CD4-positive, alpha-beta T cell treated with Interleukin-2 at 100 ng/mL for 4 hours (primary cell): ENCODE results near the gene CD80.
"Not testable (repeated sequence)": the region's sequence is repeated elsewhere in the genome, so short reads cannot be mapped to it uniquely, and the experiment has no call there.

ENCODE experiments used
- DNase-seq: peaks from one replicate; pipeline ENCODE4 v3.0.0-alpha.2; 2020; ENCODE audit warnings: low spot score

The CD80 gene, protein sequence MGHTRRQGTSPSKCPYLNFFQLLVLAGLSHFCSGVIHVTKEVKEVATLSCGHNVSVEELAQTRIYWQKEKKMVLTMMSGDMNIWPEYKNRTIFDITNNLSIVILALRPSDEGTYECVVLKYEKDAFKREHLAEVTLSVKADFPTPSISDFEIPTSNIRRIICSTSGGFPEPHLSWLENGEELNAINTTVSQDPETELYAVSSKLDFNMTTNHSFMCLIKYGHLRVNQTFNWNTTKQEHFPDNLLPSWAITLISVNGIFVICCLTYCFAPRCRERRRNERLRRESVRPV

DNA sequence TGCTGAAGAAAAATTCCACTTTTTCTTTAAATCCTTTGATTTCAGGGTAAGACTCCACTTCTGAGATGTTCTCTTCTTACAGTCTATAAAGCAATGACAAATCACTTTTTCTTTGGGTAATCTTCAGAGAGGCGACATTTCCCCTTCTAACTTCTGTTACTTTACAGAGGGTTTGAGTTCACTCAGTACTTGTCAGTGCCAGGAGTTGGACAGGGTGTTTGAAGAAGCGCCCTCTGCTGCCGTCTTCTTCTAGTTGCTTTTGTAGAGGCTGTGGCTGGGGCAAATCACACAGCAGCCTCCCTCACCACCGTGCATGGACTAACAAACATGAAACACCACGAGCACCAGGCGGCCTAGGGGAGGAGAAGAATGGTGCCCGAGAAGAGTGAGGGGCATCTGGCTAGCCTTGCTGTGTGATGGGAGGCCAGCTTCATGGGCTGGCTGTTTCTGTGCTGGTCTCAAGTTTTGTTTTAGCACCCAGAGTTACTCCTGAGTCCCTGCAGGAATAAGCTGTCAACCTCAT lies at the start of gene CD80:
Gene CD80, minus strand, starts transcription at position 174 of the 523 bp plus-strand sequence. CDS start 1,886 bp downstream, outside the sequence.
- DNase-seq, result peak; percentile 70

DNA sequence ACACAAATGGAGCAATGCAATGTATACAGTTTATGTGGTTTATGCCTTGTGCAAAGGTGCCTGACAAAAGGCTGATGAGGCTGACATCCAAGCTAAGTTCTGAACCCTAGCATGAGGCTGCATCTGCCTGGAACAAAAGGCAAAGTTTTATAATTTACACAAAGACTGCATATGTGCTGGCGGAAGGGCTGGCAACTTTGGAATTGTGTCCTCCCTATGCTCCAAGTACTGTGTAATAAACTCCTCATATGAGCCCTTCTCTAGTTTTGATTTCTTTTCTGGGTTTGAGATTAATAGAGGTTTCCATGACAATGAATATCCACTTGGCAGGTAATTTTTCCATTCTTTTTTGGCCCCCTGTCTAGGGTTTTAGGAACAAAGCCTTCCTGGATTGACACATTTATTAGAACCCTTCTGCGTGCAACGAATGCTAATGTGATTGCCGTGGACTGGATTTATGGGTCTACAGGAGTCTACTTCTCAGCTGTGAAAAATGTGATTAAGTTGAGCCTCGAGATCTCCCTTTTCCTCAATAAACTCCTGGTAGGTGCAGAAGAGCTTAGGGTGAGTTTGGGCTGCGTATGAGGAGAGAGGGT lies 49.1 kb upstream of the CD80 start:
- DNase-seq, result no peak

DNA sequence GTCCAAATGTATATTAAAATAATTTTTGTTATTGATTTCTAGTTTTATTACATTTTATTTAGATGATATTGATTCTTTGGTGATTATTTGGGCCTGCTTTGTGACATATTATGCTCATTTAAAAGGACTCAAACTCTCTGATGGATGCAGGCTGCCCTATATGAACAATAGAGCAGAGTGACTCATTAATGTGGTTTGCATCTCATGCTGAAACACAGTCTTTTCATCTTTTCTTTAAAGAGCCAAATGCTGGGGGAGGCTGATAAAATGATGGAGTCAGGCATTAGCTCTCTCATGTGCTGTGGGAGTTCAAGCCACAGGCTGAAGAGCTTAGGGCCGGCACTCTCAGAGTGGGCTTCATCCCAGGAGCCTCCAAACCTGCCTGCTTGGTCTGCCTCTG lies 45.5 kb upstream of the CD80 start:
- DNase-seq, result no peak

DNA sequence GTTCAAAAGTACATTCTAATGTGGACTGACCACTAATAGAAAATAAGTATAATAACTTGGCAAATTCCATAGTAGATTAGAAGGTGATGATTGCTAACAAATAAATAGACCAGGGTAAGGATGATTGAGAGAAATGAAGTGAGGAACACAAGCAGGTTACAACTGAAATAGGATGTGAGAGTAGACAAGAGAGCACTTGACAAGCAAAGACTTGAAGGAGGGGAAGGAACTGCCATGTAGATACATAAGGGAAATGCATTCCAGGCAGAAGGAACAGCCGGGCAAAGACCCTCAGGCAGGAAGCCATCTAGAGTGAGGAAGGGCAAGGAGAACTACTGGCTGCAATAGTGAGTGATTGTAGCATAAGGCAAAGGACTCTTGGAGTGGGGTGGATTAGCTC lies 43.3 kb upstream of the CD80 start:
- no peak for DNase-seq

DNA sequence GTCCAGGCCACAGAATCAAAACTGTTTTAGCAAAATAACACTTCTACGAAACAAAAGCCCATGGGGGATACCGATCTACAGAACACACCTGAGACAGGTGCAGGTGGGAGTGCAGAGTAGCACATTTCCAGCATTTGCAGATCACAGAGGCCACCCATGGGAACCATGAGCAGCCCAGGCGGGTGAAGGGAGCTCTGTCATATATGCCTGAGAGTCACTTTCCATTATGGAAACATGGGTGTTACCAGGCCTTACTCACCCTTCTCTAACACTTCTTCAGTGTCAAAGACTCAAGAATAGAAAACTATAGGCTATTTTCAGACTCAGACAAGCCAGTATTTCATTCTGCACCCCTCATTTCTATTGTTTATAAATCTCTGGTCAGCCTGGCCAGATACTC lies 41.7 kb upstream of the CD80 start:
- no peak for DNase-seq

DNA sequence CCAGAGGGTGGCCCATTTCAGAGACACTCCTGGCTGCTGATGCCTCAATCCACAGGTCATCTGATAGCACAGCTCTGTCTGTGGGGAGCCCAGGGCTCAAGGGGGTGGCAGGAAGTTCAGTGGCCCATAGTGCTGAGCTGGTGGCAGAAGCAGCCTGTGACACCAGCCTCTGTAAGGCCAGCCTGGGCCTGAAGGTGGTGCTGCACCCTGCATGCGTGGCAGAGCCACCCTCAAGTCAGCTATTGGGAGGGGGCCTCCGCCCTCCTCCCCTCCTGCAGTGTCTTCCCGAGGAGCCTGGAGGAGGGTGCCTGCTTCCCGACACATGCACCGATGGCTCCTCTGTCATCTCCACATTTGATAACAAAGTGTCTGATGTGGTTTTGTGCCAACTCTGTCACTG lies 41.3 kb upstream of the CD80 start:
- no peak for DNase-seq

DNA sequence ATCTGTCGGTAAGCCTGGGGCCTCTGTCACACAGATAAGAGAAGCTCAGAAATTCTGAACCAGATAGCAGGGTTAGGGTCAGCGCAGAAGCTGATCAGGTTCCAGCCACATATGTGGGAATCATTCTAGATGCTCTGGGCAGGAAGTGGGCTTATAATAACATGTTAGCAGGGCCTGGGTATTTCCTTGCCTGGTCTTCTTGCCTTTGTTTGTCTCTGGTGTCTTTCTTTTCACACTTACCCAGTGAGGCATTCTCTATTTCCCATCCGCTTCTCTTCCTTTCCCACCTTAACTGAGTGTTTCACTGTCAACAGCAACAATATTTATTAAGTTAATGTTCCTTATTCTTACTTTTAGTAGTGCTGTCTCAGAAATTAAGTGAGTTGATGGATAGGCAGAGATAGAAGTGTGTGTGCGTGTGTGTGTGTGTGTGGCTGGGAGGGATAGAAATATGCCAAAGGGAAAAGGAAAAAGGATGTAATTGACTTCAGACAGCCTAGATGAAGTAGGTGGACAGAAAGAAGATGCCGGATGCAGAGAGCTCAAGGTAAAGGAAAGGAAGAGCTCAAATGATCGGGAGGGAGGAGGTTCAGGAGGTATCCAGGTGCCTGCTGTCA lies 40.3 kb upstream of the CD80 start:
- DNase-seq, result no peak

DNA sequence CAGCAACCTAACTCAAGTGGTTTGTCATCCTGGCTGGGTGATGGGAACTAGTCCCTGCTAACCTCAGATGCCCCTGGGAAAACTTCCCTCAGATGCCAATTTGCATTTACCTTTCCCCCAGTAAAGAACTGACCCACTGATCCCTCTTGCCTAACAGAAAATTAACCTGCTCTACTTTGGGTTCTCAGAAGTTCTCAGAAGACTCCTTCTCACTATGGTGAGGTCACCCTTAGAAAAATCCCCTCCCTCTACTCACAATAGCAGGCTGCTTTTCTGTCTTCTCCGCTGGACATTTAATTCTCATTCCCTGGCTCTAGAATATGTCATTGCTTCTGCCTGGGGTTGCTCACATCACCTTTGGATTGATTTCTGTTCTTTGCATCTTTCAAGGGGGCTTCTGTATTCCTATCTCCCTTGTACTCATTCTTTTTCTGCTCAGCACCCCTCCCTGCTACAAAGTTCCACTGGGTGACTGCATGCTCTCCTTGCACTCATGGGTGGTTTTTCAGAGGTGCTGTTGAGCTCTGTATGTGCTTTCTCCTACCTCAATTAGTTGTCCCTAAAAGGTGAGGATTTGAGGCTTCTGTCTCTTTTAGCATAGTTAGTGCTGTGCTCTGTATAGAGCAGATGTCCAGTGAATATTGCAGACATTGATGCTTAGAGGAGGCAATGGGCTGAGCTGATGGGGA lies 39.1 kb upstream of the CD80 start:
- no peak for DNase-seq

DNA sequence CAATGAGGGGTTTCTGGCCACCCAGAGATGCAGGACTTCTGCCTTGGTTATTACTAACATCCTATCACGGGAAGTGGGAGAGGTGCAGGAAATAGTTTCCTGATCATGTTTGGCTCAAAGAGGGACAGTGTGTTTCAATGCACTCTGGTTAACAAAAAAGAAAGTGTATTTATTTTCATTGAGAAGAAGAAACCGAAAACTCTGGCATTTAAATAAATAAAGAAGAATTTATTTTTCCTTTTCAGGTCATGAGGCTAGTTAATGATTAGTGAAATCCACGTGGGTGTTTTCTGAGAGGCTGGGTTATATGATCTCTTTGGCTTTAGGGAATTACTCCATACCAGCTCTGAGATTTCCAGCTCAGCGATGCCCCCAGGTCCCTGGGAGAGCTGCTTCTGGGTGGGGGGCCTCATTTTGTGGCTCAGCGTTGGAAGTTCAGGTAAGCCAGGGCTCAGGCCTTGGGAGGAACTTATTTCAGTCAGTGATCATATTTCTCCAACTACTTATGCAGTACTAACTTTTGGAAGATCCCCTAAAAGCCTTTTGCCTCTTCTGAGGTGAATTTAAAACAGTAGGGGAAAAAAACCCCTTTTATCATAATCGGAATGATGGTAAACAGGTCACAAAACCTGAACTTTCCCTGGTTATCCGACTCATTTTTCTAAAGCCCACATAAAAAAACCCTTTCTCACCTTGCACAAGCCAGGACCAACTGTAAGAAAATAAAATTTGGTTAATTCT lies 38.3 kb upstream of the CD80 start, which contains the start of gene PLA1A:
Gene PLA1A, plus strand, starts transcription at position 338 of the 741 bp plus-strand sequence. Its CDS starts 29 bp downstream, at position 367.
- no peak for DNase-seq

DNA sequence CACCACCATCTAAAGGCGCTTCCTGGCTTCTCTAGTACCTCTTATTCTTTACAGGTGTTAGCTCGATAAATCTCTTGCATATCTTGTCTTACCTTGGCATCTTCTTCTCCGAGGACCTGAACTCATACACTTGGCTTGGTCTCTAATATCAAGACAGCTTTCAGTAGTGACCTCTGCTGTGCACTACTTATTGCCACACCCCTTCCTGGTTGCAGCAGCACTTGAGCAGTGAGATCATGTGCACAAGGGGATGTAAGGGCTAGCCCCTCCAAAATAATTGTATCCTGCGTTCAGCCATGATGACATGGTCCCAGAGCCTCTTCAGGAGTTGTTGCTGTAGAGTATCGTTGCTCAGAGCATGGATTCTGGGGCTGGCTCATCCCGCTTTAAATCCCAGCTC lies 37.0 kb upstream of the CD80 start:
- no peak for DNase-seq

DNA sequence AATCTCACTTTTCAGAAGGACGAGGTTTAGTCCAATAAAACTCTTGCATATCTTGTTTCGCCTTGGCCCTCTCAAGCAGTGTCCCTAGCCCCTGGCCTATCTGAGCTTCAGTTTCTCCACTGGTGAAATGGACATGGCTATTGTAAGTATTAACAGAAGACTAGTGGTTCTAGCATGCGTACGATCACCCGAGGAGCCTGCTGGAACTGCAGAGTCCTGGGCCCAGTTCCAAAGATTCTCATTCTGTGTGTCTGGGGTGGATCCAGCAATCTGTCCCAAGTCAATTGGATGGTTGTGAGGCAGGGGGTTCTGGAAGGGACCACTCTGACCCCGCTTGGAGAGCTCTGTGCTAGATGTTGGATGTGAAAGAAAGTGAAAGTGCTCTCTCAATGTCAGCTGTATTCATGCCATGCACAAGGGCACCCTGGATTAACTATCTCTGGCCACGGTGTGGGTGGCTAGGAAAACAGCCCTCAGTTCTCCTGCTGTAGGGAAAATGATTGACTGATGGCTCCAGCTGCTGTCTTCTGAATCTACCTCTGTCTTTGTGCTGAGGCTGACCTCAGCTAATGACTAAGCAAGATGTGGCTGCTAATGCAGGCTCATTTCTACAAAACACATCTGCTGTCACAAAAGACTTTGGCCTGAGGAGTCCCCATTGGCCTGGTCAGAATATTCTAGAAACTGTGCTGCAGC lies 36.4 kb upstream of the CD80 start:
- no peak for DNase-seq

DNA sequence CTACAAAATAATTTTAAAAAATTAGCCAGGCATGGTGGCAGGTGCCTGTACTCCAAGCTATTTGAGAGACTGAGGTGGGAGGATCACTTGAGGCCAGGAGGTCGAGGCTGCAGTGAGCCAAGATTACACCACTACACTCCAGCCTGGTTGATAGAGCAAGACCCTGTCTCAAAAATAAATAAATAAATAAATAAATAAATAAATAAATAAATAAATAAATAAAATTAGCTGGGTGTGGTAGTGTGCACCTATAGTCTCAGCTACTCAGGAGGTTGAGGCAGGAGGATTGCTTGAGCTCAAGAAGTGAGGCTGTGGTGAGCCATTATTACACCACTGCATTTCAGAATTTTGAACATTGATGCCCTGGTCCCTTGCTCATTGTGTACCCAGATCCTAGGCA lies 35.5 kb upstream of the CD80 start:
- not testable (repeated sequence) for DNase-seq

DNA sequence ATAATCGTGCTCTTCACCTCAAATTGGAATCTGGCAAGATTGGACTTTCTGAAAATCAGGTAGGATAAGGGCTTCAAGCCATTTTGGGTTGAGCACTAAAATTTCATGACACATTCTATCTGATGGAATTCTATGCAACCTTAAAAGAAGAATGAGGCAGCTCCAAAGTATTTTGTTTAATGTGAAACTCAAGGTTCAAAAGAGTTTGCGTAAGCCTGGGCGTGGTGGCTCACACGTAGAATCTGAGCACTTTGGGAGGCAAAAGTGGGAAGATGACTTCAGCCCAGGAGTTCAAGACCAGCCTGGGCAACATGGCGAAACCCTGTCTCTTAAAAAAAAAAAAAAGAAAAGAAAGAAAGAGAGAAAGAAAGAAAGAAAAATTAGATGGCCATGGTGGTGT lies 34.7 kb upstream of the CD80 start:
- DNase-seq, result no peak

DNA sequence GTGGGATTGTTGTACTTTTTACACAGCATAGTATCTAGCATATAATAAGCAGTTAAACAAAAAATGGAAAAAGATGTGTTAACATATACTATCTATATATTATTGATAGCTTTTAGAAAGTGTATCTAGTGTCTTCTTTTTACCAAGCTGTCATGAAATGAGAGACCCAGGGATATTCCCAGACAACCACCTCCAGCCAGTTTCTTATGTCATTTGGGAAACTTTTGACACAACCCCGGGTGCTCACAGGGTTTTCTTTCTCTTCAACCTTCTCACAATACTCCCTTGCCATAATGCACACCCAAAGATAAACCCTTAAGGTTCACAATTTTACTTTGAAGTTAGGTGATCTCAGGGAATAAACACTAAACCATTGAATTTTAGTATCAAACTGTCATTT lies 33.4 kb upstream of the CD80 start:
- DNase-seq, result no peak

DNA sequence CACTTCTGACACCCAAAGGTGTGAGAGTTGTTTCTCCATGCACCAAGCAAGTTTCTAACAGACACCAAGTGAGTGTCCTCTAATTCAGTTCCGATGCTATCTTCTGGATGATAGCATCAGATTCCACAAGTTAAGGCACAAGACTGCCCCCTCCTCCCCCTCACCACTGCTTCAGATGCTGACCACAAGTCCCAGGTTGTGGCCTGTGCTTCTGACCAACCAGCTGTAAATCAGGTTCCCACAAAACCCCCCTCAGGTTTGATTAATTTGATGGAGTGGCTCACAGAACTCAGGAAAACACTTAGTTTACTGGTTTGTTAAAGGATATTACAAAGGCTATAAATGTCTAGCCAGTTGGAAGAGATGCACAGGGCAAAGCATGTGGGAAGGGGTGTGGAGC lies 31.3 kb upstream of the CD80 start:
- no peak for DNase-seq

DNA sequence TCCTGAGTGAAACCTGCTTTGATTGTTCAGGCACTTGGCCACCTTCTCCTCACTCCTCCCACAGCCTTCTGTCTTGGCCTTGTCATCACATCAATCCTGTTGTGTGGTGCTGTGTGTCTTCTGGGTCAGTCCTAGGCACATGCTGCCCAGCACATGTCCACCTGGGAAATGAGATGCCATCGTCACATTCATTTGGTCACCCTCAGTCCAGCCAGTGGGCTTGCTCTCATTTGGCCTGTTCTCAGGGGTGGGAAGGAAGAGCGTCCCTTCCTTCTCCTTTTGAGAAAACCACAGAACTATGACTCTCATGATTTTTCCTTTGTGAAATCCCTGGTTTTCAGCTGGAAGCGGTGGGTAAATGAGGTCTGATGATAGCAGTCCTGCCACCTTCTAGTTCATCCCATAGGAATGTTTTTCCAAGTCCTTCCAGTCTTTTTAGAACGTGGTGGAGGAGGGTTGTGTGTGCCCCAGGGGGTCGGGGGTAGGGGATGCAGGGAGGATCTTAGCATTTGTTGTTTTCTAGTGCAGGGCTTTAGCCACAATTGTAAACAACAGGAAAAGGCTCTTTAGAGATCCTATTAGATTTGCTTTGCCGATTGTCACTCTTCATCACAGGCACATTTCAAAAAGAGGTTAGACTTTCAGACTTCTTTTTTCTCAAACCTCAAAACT lies 29.8 kb upstream of the CD80 start:
- no peak for DNase-seq

DNA sequence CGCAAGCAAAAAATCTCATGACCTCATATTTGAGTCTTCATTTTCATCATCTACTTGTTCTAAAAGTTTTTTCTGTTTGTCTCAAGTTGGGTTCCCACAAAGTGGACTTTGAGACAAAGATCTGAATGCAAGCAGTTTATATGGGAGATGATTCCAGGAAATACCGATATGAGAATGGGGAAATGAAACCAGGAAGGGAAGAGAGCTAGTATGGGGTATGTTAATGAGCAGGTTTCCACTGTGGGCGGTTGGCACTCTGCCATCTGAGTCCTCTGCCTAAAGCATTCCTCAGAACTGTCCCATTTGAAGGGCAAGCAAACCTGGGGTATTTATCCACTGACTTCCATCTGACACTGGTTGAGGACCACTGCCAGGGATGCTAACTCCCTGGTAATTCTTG lies 28.7 kb upstream of the CD80 start:
- DNase-seq, result no peak

DNA sequence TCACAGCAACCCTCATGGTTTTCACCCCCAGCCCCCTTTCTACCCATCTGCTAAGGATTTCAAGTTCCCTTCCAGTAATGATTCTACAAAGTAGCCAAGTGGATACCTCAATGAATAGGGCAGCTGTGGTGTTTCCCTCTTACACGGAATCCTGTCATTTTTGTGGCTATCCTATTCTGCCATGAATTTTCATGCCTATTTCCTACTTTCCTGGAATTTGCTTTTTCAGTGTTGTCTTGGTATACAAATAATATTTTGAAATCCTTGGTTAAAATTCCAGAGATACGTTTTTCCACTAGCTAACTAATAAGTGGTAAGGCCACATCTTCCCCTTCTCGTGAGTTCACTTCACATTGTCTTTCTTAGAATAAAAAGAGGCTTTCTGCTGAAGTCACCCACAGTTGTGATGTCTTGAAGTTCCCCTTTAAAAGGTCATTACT lies 27.3 kb upstream of the CD80 start:
- no peak for DNase-seq

DNA sequence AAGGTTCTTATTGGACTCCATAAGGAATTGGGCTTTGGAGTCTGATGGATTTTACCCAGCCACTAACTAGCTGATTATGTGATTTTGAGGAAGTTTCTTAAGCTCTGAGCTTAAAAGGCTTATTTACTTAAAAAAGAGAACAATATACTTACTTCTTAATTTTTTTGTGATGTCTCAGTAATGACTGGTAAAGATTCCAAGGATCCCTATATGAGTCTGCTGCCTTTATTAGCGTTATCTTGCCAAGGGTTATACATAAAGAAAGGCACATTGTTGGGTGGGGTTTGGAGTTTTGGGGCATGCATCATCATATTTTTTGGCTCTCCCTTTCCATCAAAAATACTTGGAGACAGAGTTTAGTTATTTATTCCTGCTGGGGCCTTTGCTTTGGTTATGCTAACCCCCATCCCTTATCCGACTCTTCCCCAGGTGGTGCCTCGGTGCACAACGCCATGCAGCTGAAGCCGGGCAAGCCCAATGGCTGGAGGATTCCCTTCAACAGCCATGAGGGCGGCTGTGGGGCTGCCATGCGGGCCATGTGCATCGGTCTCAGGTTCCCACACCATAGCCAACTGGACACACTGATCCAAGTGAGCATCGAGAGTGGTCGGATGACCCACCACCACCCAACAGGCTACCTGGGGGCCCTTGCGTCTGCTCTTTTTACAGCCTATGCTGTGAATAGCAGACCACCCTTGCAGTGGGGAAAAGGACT lies 26.6 kb upstream of the CD80 start:
- no peak for DNase-seq

DNA sequence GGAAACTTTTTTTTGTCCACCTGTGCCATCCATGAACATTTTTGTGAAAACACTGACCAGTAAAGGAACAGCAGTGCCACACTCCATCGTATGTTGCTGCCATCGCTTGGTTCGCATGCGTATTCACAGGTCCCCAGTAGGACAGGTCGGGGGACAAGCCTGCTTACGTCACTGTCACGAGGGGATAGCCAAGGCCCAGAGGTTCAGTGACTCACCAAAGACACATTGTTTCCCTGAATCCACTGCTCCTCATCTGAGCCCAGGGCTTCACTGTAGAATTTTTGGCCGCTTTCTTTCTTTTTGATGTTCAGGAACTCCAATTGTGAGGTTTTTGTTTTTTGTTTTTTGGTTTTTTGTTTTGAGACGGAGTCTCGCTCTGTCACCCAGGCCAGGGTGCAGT lies 25.8 kb upstream of the CD80 start:
- DNase-seq, result no peak
